Measurements from ENCODE around the gene CEP135.

GRCh38 chr4:56080384-56080783 lies 131.6 kb downstream of the CEP135 start:
- TF ChIP-seq CTCF (IDR thresholded peaks at IDR 0.05; ENCODE audit: insufficient read depth, low read depth, low read length): no peak
- no peak for TF ChIP-seq EZH2 (IDR thresholded peaks at IDR 0.05; ENCODE audit: insufficient read depth, low read length)

Data from astrocyte (in vitro differentiated cells and primary cell).